ENCODE data around the gene IRX5. TPM values are rescaled to one million over a fixed set of nuclear protein-coding genes. Genes with fewer than 3 reads are reported as not detected.

IRX5 gene
- total RNA-seq, 1 experiment from 2014 or later: 27.7 TPM

DNA sequence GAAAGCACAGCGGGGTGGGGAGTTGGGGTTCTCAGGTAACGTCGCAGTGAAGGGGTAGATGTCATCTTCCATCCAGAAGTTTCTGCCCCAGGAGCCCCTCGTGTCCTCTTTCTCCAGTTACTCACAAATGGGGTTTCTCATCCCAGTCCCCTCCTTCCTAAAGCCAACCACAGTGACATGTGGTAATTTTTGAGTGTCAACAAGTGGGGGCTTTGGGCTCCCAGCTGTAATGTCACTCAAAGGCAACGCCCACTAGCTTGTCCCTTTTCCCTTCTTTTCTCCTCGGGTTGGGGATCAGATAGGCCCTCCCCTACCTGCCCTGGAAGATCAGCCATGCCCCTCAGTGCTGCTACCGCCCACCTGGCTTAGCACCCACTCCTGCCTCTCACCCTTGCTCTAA is 14.4 kb downstream of the IRX5 start:
- CTCF ChIA-PET: interaction anchor here (0.6 kb wide), 1 partner anchor 10 kb away, joined by 3 read pairs; no protein-coding TSS in a partner anchor
- H3K36me3 ChIP-seq (ENCODE audit: control insufficient read depth, insufficient read depth, low read length): no peaks in the 10 kb centered on the region
- Mint-ChIP-seq H3K4me1 (ENCODE audit: low read depth, unreplicated experiment) (no peaks in the 10 kb centered on the region), H3K27ac (ENCODE audit: unreplicated experiment) (no peak overlapping the region), H3K9me3 (ENCODE audit: unreplicated experiment) (no peaks in the 10 kb centered on the region), H3K36me3 (ENCODE audit: insufficient read depth, unreplicated experiment) (peaks cover 3% of the 10 kb centered on the region), H3K27me3 (ENCODE audit: insufficient read depth, unreplicated experiment) (no peaks in the 10 kb centered on the region), H3K4me3 (ENCODE audit: unreplicated experiment) (no peak overlapping the region)
- H3K4me1 ChIP-seq: no peaks in the 10 kb centered on the region
- H3K4me3 ChIP-seq (ENCODE audit: low read depth, low read length): no peak overlapping the region
- H3K27me3 ChIP-seq (replicated peaks; ENCODE audit: control insufficient read depth, insufficient read depth, low read length): no peaks in the 10 kb centered on the region
- no peak for DNase-seq
- intact Hi-C loops (cut with micrococcal nuclease; ENCODE audit: unreplicated experiment): no loop called here
- BruUV-seq (replicated peaks): no TSS peak
- no peaks in the 10 kb centered on the region for H3K9me3 ChIP-seq
- POLR2A ChIA-PET: no interaction called here
- TF ChIP-seq, protein P1, sequence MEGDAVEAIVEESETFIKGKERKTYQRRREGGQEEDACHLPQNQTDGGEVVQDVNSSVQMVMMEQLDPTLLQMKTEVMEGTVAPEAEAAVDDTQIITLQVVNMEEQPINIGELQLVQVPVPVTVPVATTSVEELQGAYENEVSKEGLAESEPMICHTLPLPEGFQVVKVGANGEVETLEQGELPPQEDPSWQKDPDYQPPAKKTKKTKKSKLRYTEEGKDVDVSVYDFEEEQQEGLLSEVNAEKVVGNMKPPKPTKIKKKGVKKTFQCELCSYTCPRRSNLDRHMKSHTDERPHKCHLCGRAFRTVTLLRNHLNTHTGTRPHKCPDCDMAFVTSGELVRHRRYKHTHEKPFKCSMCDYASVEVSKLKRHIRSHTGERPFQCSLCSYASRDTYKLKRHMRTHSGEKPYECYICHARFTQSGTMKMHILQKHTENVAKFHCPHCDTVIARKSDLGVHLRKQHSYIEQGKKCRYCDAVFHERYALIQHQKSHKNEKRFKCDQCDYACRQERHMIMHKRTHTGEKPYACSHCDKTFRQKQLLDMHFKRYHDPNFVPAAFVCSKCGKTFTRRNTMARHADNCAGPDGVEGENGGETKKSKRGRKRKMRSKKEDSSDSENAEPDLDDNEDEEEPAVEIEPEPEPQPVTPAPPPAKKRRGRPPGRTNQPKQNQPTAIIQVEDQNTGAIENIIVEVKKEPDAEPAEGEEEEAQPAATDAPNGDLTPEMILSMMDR (IDR thresholded peaks at IDR 0.05; ENCODE audit: insufficient read depth in 1 of 2, low read depth in 1 of 2, low read length in 1 of 2, severe bottlenecking in 1 of 2, unreplicated experiment in 1 of 2): no peak

DNA sequence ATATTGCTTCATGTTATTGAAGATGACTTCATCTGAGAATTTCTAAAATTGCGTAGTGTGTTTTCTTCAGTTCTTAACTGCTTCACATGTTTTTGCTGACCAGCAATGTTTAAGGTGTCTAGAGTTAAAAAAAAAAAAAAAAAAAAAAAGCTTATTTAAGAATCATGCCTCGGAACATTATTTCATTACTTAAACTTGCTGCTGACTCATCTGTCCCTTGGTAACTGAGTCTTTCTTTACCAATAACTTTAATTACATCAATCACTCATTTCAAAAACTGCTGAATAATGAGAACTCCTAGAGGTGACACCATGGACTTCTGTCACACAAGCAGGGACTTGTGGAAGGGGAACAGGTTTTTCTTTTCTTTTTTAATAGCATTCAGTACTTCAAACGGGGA is 16.2 kb downstream of the IRX5 start:
- Mint-ChIP-seq H3K27ac (ENCODE audit: unreplicated experiment) (no peak overlapping the region), H3K36me3 (ENCODE audit: insufficient read depth, unreplicated experiment) (no peaks in the 10 kb centered on the region), H3K4me1 (ENCODE audit: low read depth, unreplicated experiment) (no peaks in the 10 kb centered on the region), H3K4me3 (ENCODE audit: unreplicated experiment) (no peak overlapping the region), H3K27me3 (ENCODE audit: insufficient read depth, unreplicated experiment) (no peaks in the 10 kb centered on the region), H3K9me3 (ENCODE audit: unreplicated experiment) (no peaks in the 10 kb centered on the region)
- Histone ChIP-seq H3K4me3 (ENCODE audit: low read depth, low read length) (no peak overlapping the region), H3K9me3 (no peaks in the 10 kb centered on the region), H3K36me3 (ENCODE audit: control insufficient read depth, insufficient read depth, low read length) (no peaks in the 10 kb centered on the region), H3K27me3 (replicated peaks; ENCODE audit: control insufficient read depth, insufficient read depth, low read length) (no peaks in the 10 kb centered on the region), H3K4me1 (no peaks in the 10 kb centered on the region)
- TF ChIP-seq, protein P1 (IDR thresholded peaks at IDR 0.05; ENCODE audit: insufficient read depth in 1 of 2, low read depth in 1 of 2, low read length in 1 of 2, severe bottlenecking in 1 of 2, unreplicated experiment in 1 of 2): no peak
- no TSS peak for BruUV-seq (replicated peaks)
- DNase-seq: no peak
- intact Hi-C loops (cut with micrococcal nuclease; ENCODE audit: unreplicated experiment): no loop called here
- CTCF ChIA-PET: no interaction called here
- POLR2A ChIA-PET: no interaction called here

DNA sequence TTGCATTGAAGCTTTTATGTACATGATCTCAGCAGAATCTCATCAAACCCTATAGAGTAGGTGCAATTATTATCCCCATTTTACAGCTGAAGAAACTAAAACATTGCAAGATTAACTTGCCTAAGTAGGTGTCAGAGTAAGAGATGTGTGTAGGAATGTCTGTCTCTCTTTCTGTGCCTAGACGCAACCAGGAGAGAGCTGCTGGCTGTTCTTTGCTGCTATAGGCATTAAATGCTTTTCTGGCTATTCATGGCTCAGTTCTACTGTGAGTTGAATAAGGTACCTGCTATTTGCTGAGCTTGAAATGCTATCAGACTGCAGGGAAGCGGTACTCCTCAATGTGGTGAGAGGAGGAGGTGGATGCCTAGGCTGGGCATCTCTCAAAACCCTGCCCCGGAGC is 17.0 kb downstream of the IRX5 start:
- no peaks in the 10 kb centered on the region for H3K27me3 ChIP-seq (replicated peaks; ENCODE audit: control insufficient read depth, insufficient read depth, low read length)
- TF ChIP-seq, protein P1 (IDR thresholded peaks at IDR 0.05; ENCODE audit: insufficient read depth in 1 of 2, low read depth in 1 of 2, low read length in 1 of 2, severe bottlenecking in 1 of 2, unreplicated experiment in 1 of 2): no peak
- no peaks in the 10 kb centered on the region for H3K36me3 ChIP-seq (ENCODE audit: control insufficient read depth, insufficient read depth, low read length)
- no peaks in the 10 kb centered on the region for H3K4me1 ChIP-seq
- Mint-ChIP-seq H3K4me3 (ENCODE audit: unreplicated experiment) (no peak overlapping the region), H3K27me3 (ENCODE audit: insufficient read depth, unreplicated experiment) (no peaks in the 10 kb centered on the region), H3K4me1 (ENCODE audit: low read depth, unreplicated experiment) (no peaks in the 10 kb centered on the region), H3K27ac (ENCODE audit: unreplicated experiment) (no peak overlapping the region), H3K36me3 (ENCODE audit: insufficient read depth, unreplicated experiment) (no peaks in the 10 kb centered on the region), H3K9me3 (ENCODE audit: unreplicated experiment) (peaks cover 5% of the 10 kb centered on the region)
- CTCF ChIA-PET: no interaction called here
- no peak overlapping the region for H3K4me3 ChIP-seq (ENCODE audit: low read depth, low read length)
- H3K9me3 ChIP-seq: no peaks in the 10 kb centered on the region
- no TSS peak for BruUV-seq (replicated peaks)
- POLR2A ChIA-PET: no interaction called here
- intact Hi-C loops (cut with micrococcal nuclease; ENCODE audit: unreplicated experiment): no loop called here
- DNase-seq: no peak
